ENCODE results near the gene SEZ6L.

The SEZ6L gene

GRCh38 chr22:26333088-26333800 is 164.0 kb downstream of the SEZ6L start:
- DNase-seq = no peak

GRCh38 chr22:26334232-26334631 is 165.0 kb downstream of the SEZ6L start:
- no peak for DNase-seq

DNA sequence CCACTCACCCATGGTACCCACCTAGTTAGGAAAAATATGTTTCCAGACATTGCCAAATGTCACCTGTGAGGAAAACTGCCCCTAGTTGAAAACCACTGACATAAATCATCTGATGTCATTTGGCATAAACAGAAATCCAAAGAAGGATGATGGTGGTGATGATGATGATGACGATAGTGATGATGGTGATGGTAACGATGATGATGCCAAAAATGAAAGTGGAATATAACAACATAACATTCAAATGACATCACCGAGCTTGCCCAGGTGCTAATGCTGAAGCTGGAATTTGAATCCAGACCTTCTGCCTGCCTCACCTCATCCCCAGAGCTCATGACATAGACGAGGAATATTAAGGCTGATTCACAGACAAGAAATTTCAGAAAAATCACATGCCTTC is 167.5 kb downstream of the SEZ6L start:
- no peak for DNase-seq

DNA sequence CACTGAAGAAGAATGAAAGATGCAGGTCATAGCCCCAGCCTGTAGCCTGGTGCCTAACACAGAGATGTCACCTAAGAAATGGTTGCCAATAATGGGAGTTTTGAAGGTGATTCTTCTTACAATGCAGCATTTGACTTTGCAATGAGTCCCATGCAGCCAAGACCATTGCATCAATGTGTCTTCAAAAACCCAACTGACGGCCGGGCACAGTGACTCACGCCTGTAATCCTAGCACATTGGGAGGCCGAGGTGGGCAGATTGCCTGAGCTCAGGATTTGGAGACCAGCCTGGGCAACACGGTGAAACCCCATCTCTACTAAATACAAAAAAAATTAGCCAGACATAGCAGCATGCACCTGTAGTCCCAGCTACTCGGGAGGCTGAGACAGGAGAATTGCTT is 170.5 kb downstream of the SEZ6L start:
- DNase-seq = peak in 1 of 51 donors; percentile 7

DNA sequence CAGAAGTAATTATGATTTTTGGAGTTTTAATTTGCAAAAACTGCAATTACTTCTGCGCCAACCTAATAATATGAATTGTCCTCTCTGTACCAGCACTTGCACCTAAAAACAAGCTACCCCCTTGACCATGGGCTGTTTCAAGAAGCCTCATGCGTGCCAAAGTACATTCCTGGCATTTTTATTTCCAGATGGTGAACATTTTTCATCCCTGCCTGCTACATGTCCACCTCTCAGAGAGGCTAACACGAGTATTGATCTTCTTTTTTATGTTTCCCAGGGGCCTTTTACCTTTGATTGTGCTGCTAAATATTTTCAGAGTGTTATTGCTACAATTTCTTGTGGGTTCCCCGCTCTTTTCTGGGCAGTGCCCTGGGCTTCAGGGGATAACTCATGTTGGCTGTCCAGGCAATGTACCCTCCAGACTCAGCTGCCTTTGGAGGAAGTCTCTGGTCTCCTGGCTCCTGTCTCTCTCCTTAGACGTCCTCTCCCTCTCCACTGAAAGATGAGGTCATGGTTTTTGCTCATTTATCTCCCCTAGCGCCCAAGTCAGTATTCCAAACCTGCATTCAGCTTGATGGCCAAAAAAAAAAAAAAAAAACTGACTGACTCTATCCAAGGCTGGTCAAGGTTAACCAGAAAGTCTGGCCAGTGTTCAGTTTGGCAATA is 173.6 kb downstream of the SEZ6L start:
- DNase-seq = no peak

DNA sequence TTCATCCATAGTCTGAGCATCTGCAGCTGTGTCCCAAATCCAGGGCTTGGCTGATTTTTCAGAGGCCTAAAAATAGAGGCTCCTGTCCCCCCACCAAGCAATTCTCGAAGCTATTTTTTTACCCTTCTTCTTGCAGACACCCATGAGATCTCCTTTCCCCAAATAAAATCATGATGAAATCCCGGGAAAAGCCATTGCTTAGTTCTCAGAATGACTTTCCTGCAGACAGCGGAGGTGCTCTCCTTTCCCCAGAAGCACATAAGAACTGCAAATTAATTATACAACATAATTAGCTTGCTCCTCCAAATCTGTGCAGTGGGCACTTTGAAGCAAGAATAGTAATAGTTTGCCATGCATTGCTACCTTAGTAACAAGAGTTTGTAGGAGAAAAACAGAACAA is 176.2 kb downstream of the SEZ6L start:
- no peak for DNase-seq

DNA sequence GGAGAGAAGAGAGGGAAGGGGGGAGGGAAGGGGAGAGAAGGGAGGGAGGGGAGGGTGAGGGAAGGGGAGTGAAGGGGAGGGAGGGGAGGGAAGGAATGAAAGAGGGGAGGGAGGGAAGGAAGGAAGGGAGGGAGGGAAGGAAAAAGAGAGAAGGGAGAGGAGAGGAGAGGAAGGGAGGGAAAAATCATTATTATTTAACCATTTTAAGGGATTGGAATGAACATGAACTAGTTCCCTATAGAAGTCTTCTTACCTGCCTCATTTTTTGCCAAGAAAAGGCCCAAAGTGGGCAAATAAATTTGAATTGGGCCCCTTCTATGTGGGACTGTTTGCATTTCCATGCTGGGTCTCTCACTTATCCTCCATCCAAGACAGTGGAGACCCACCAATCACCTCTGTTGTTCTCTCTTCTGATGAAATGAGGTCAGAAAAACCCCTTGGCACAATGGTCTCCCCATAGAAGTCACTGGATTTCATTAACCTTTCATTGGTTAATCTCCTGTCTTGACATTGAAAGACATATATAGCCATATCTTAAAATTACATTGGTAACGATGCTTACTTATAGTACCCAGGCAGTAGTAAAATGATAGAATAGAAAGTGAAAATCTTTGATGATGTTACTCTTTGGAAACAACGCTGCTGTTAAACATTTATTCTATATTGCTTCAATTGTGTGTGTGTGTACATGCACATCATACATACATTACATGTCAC is 179.7 kb downstream of the SEZ6L start:
- no peak for DNase-seq

- DNase-seq = peak in 4 of 51 donors; percentile 2 to 30 (median 6)
Measured at GRCh38 chr22:26354707-26355106, 185.4 kb downstream of the SEZ6L start.

DNA sequence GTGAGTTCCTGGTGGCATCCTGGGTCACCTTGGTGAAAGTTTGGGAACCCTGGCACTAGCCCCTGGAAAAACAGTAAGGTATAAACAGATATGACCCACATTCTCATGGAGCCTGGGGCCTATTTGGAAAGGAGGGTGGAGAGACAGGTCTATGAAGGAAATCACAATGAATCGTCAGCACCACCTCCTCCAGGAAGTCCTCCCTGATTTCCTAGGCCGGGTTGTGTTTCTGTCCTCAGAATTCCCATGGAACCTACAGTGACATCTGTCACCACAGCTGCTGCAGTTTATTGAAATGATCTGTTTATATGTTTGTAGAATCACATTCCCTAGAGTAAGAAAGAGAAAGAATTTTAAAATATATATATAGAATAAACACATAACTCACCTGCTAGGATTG is 188.0 kb downstream of the SEZ6L start:
- DNase-seq = no peak

- DNase-seq = no peak
Measured at GRCh38 chr22:26357813-26358212, 188.6 kb downstream of the SEZ6L start.

DNA sequence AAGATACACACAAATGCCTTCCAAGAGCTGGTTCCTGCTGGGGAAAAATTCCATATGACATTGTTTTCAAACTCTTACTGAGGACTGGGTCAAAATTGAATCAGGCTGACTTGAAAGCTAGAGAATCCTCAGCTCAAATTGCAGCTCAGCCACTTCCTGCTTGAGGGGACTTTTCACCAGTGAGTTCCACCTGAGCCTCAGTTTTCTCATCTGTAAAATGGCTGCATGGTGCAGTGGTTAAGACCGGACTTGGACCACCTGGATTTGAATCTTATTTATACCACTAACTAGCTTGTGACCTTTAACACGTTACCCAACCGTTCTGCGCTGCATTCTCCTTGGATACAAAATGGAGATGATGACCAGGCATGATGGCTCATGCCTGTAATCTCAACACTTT is 189.9 kb downstream of the SEZ6L start:
- DNase-seq = no peak

DNA sequence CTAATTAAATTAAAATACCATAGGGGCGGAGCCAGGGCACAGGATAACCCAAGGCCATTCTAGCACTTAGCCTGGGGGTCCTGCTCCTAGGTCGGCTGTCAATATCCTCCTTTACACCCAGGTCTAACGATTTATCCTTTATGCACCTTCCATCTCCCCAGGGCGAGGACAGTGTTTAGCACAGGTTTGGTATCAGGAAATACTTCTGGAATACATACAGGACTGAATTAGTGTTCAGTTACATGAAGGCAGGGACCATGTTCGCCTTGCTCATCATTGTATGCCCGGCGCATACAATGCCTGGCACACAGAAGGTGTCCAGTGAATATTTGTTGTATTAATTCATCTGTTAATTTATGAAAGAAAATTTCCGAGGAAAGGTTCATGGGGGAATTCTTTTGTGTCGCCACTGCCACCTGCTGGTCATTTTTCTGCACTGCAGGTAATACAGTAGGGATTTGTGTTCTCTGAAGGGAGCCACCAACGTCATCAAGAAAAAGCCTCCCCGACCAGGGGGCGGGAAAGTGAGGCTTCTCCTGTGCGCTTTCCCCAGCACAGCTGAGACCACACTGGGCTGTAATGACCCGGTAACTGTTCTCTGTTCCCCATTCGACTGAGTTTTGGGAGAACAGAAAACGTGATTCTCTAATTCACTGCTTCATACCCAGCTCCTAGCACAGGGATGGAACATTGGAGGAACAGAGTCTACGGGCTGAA is 191.1 kb downstream of the SEZ6L start:
- DNase-seq = peak in 48 of 51 donors; percentile 4 to 80 (median 28)

- DNase-seq = no peak
Measured at GRCh38 chr22:26362471-26362870, 193.2 kb downstream of the SEZ6L start.

DNA sequence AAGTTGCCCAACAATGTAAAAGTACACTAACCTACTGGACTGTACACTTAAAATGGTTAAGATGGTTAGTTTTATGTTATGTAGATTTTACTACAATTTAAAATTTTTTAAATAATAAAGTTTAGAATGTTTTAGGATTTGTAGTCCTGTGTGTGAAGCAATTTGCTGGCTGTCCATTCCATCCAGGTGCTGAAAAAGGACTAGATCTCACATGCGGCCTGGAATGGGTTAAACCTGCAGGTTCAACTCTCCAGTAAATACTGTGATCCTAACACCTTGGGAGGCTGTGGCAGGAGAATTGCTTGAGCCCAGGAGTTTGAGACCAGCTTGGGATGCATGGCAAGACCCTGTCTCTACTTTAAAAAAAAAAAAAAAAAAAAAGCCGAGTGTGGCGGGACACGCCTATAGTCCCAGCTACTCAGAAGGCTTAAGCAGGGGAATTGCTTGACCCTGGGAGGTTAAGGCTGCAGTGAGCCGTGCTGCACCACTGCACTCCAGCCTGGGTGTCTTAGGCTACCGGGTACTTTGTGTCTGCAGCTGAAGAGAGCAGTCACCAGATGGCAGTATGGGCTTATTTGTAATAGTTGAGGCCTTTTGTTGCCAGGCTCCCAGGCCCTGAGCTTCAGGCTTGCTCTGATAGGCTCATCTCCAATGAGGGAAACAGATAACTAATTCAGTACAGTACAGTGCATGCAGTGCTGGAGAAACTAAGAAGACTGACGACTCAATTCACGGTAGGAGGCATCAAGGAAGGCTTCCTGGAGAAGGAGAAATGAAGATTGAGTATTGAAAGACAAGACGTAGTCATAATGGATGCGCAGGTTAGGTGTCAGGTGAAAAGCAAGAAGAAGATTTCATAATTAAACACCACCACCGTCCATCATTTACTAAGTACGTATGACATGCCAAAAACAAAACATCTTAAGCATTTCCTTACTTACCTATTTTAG is 195.1 kb downstream of the SEZ6L start:
- peak in 33 of 51 donors; percentile 1 to 62 (median 23) for DNase-seq

DNA sequence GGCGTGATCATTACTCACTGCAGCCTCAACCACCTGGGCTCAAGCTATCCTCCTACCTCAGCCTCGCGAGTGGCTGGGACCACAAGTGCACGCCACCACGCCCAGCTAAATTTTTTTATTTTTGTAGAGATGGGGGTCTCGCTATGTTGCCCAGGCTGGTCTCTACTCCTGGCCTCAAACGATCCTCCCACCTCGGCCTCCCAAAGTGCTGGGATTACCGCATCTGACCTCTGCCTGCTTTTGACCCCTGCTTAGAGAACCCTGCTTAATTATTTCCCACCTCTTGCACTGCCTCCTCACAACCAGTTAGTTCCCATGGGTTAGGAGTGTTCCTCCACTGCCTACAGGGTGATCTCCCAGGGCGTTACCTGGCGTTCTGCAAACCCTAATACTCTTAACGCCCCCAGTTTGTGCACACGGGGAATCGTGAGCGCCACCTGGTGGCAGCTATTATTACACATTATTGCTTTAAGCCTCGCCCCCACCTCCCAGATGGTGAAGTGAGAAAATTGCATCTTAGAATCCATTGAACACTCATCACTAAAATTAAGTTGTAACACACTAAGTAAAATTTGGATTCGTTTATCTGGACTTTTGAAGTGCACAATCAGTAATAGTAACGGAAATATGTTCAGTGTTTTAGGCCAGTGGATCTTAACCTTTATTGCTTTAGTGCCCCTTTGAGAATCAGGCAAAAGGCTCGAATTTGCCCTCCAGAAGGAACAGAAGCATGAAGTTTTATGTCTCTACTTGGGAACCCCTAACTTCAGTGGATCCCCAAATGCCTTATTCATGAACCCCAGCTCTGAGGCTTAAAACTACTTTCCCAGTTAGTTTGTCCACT is 198.4 kb downstream of the SEZ6L start:
- peak in 11 of 51 donors; percentile 1 to 37 (median 8) for DNase-seq

GRCh38 chr22:26372890-26373289 is 203.6 kb downstream of the SEZ6L start:
- DNase-seq = no peak

DNA sequence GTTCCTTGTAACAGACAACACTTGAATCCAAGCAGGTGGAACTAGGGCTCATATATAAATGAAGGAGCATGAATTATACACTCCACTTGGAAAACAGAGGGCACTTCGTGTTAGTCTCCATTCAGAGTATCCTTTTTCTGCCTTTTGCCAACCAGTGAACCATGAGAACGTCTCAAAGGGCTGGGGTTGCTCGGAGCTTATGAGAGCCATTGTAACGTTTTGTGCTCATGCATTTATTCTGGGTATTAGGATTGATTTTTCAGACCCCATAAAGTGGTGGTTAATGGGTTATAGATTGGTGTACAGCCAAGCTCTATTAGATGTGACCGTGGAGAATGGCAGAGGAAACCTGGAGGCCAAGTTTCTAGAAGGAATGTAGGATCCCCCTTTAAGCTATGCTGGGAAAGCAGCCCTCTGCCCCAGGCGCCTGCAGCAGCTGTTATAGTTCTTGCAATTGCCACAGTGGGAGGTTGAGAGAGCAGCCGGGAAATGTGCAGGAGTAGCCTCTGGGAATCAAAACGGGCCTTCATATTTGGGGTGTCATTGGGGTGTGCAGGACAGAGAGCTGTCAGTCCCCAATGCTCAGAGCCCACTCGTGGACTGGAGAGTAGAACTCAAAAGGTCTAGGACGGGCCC is 205.2 kb downstream of the SEZ6L start:
- no peak for DNase-seq

DNA sequence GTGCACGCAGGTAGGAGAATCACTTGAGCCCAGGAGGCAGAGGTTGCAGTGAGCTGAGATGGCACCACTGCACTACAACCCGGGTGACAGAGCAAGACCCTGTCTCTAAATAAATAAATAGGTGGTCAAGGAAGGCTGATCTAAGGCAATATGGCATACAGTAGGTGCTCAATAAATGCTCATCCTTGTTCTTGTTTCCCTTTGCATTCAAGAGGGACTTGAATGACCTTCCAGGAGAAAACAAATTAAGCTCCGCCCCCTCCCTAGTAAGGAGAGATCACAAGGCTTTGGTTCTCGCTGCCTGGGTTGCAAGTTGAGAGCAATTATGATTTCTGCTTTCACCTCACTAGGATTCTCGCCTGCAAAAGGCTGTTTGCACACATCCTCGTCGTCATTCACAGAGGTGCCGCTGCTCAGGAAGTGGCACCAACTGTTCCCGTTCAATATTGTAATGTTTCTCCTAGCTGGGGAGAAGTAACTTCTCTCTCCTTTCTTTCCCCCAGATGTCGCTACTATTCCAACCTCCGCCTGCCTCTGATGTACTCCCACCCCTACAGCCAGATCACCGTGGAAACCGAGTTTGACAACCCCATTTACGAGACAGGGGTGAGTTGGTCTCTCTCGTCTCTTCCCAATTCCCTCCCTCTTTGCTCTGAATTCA is 208.0 kb downstream of the SEZ6L start:
- DNase-seq = peak in 2 of 51 donors; percentile 6 to 28
